Heart right ventricle (tissue), 16 donors: Measurements from ENCODE around the gene AUTS2. TPM values are rescaled to one million over a fixed set of nuclear protein-coding genes. Genes with fewer than 3 reads are reported as not detected.

ENCODE experiments used
- ATAC-seq, 8 donors: fragments of 200-7000 bp; cut with Tn5 transposase; one replicate each; pipeline ENCODE4 v1.9.1; 2020; ENCODE audit warnings: mild to moderate bottlenecking in 8 of 8, moderate library complexity in 8 of 8, moderate number of reproducible peaks in 1 of 8
- DNase-seq, 2 donors: peaks; one replicate each; pipeline ENCODE4 v3.0.0-alpha.2; 2020
- H3K27ac ChIP-seq, 10 donors: fragments of 200-600 bp; sonication (generic) in 2 of 10; one replicate each; pipeline versions ENCODE4 v1.5.0 to v1.8.0; 2020 to 2022; ENCODE audit warnings: mild to moderate bottlenecking in 3 of 10
- H3K27me3 ChIP-seq, 7 donors: fragments of 200-600 bp; one replicate each; pipeline ENCODE4 v1.8.0; 2021 to 2022; ENCODE audit warnings: mild to moderate bottlenecking in 2 of 7
- H3K36me3 ChIP-seq, 9 donors: fragments of 200-600 bp; sonication (generic) in 1 of 9; one replicate each; pipeline versions ENCODE4 v1.5.0 to v1.8.0; 2020 to 2022; ENCODE audit warnings: mild to moderate bottlenecking in 2 of 9
- H3K4me1 ChIP-seq, 9 donors: fragments of 200-600 bp; sonication (generic) in 1 of 9; one replicate each; pipeline versions ENCODE4 v1.5.0 to v1.8.0; 2020 to 2022; ENCODE audit warnings: mild to moderate bottlenecking in 4 of 9
- H3K4me3 ChIP-seq, 10 donors: fragments of 200-600 bp; sonication (generic) in 2 of 10; one replicate each; pipeline versions ENCODE4 v1.5.0 to v1.8.0; 2020 to 2022; ENCODE audit warnings: mild to moderate bottlenecking in 7 of 10, moderate library complexity in 2 of 10
- H3K9me3 ChIP-seq, 11 donors: fragments of 200-600 bp in 10 of 11; sonication (generic) in 2 of 11; one replicate each; pipeline versions ENCODE4 v1.5.0 to v1.8.0; 2013 to 2022; ENCODE audit warnings: mild to moderate bottlenecking in 2 of 11, control low read depth in 1 of 11, moderate library complexity in 1 of 11
- CTCF ChIP-seq, 9 donors: fragments of 200-600 bp; sonication (generic) in 2 of 9; IDR thresholded peaks; one replicate each; pipeline versions ENCODE4 v1.5.0 to v1.8.0; 2021 to 2022; ENCODE audit warnings: antibody characterized with exemption in 9 of 9, mild to moderate bottlenecking in 5 of 9, moderate library complexity in 1 of 9
- WGBS, 2 donors: extraction: QIAGEN DNeasy Blood & Tissue Kit; methylation state at CpG; one replicate each; pipeline ENCODE4 v1.1.7; 2013; ENCODE audit warnings: inconsistent platforms in 1 of 2; 5-methylcytosine and 5-hydroxymethylcytosine counted together
- intact Hi-C, 10 donors: fragments of 100-400 bp; cut with DNase I; formaldehyde crosslinking; loops; one replicate each; pipeline versions ENCODE4 v1.11.1 to v1.14.2; 2022
- polyA plus RNA-seq, 2 donors: library from polyadenylated mRNA; stranded (reverse); fragments of 200-250 nt; gene quantifications; one replicate each; pipeline ENCODE4 v1.2.3, GENCODE V29; 2013
- total RNA-seq, 10 donors: library from RNA; stranded (reverse); fragmentation: NEBNext Ultra II Directional in 3 of 10; extraction: Animal tissue kit (Norgen Biotek cat#: 25700) in 3 of 10; gene quantifications; one replicate each; pipeline versions ENCODE4 v1.2.1 to v1.2.4, GENCODE V29; 2021 to 2023
- donor health status: Arrhythmogenic right ventricular cardiomyopathy.
- donor health status: ischemic (EF 13 %, LVEDD 7.1; RV severe dilation, severe dysfunction).
- donor health status: healthy with polysubstance abuse.
- donor health status: DM: no; HTN: yes; CAD: no.
- donor health status: DM: no; HTN: no; CAD: no.
- donor health status: ischemic (EF 25% LVEDD 6.9; RV normal size, moderate dysfunction).
- donor health status: ischemic (EF 25% LVEDD 5.7; RV mildly dilated, moderate dysfunction).
- donor health status: healthy.
- donor health status: DM: yes; HTN: yes; CAD: no.
- donor health status: Ischemic cardiomyopathy.
- donor health status: ischemic (EF 35%, LVEDD 5.7; RV mildly dilated, moderate dysfunction).
- donor health status: nonischemic (EF 11% LVEDD 7.7; RV severe dilation, severe dysfunction).
- donor health status: DM: yes; HTN: yes; CAD: no.
- donor health status: PGD.
- donor health status: ischemic (EF 29% LVEDD 5.4; RV normal size, mild dysfunction).
- donor health status: nonischemic (EF 23%, LVEDD 6.1; RV moderate dilation, normal function).

The AUTS2 gene
- total and polyA plus RNA-seq, 12 donors, result 1.6 to 11.2 (median 7.3) TPM

GRCh38 chr7:70159121-70159520 lies 560.8 kb downstream of the AUTS2 start:
- no peaks in the 10 kb centered on the region for H3K27me3 ChIP-seq
- ATAC-seq, result no peak
- H3K9me3 ChIP-seq, result no peaks in the 10 kb centered on the region
- no peak overlapping the region for H3K4me3 ChIP-seq
- intact Hi-C loops, result no loop called here
- no peaks in the 10 kb centered on the region for H3K4me1 ChIP-seq
- 85 to 86% methylated on average over 3 of the region's 3 CpGs for WGBS, 2 donors
- TF ChIP-seq CTCF (IDR thresholded peaks at IDR 0.05), result no peak
- no peaks in the 10 kb centered on the region for H3K36me3 ChIP-seq
- H3K27ac ChIP-seq, result no peak overlapping the region
- no peak for DNase-seq

- WGBS, 2 donors, result 84 to 89% methylated on average over 7 of the region's 7 CpGs
- intact Hi-C loops, result loop anchor here in 1 of 10 donors (10.0 kb wide), 1 partner anchor 121 kb away; no protein-coding TSS in a partner anchor
These were observed 567.3 kb downstream of the AUTS2 start for GRCh38 chr7:70165477-70166170.

GRCh38 chr7:70171369-70171920 lies 573.2 kb downstream of the AUTS2 start:
- Histone ChIP-seq H3K27ac (no peak overlapping the region), H3K36me3 (no peaks in the 10 kb centered on the region), H3K4me1 (no peaks in the 10 kb centered on the region), H3K27me3 (peaks cover 0 to 14% (median 0%) of the 10 kb centered on the region in 7 donors), H3K4me3 (no peak overlapping the region), H3K9me3 (peaks cover 0 to 23% (median 0%) of the 10 kb centered on the region in 11 donors)
- DNase-seq (no peak), ATAC-seq (no peak)
- 95 to 96% methylated on average over 4 of the region's 4 CpGs for WGBS, 2 donors
- no peak for TF ChIP-seq CTCF (IDR thresholded peaks at IDR 0.05)
- intact Hi-C loops, result no loop called here

More at GRCh38 chr7:70165477-70166170, 567.3 kb downstream of the AUTS2 start:
- ATAC-seq (no peak), DNase-seq (no peak)
- Histone ChIP-seq H3K36me3 (no peaks in the 10 kb centered on the region), H3K9me3 (peaks cover 0 to 16% (median 0%) of the 10 kb centered on the region in 11 donors), H3K4me1 (no peaks in the 10 kb centered on the region), H3K27me3 (no peaks in the 10 kb centered on the region), H3K27ac (no peak overlapping the region), H3K4me3 (no peak overlapping the region)
- no peak for TF ChIP-seq CTCF (IDR thresholded peaks at IDR 0.05)

GRCh38 chr7:70177166-70177565 lies 578.9 kb downstream of the AUTS2 start:
- TF ChIP-seq CTCF (IDR thresholded peaks at IDR 0.05), result no peak
- intact Hi-C loops, result no loop called here
- peaks cover 0 to 12% (median 0%) of the 10 kb centered on the region in 11 donors for H3K9me3 ChIP-seq
- ATAC-seq (no peak), DNase-seq (no peak)
- H3K27ac ChIP-seq, result no peak overlapping the region
- peaks cover 0 to 18% (median 0%) of the 10 kb centered on the region in 9 donors for H3K4me1 ChIP-seq
- H3K36me3 ChIP-seq, result no peaks in the 10 kb centered on the region
- 95 to 97% methylated on average over 3 of the region's 3 CpGs for WGBS, 2 donors
- peaks cover 0 to 29% (median 0%) of the 10 kb centered on the region in 7 donors for H3K27me3 ChIP-seq
- H3K4me3 ChIP-seq, result no peak overlapping the region
